Uterus (tissue), 4 donors: ENCODE data around the gene IGSF11. TPM values are rescaled to one million over a fixed set of nuclear protein-coding genes. Genes with fewer than 3 reads are reported as not detected.

Source experiments
- DNase-seq, 2 donors: peaks; one replicate each; pipeline ENCODE4 v3.0.0-alpha.2; 2019 to 2020
- H3K27ac ChIP-seq, 2 donors: fragments of 200-600 bp; sonication (generic); 1 replicate in 1 of 2; 2 replicates in 1 of 2; pipeline ENCODE4 v1.5.1; 2016 to 2018
- H3K27me3 ChIP-seq, 2 donors: fragments of 200-600 bp; sonication (generic); one replicate each; pipeline ENCODE4 v1.5.1; 2018 to 2019; ENCODE audit warnings: control low read depth in 1 of 2
- H3K36me3 ChIP-seq, 2 donors: fragments of 200-600 bp; sonication (generic); one replicate each; pipeline ENCODE4 v1.5.1; 2019; ENCODE audit warnings: control low read depth in 1 of 2
- H3K4me1 ChIP-seq, 2 donors: fragments of 200-600 bp; sonication (generic); one replicate each; pipeline ENCODE4 v1.5.1; 2018 to 2019; ENCODE audit warnings: control low read depth in 1 of 2
- H3K4me3 ChIP-seq, 2 donors: fragments of 200-600 bp; sonication (generic); 1 replicate in 1 of 2; 2 replicates in 1 of 2; pipeline ENCODE4 v1.5.1; 2018 to 2019; ENCODE audit warnings: mild to moderate bottlenecking in 1 of 2
- H3K9me3 ChIP-seq, 2 donors: fragments of 200-600 bp; sonication (generic); one replicate each; pipeline ENCODE4 v1.5.1; 2019; ENCODE audit warnings: control low read depth in 1 of 2
- POLR2A ChIP-seq, 2 donors: fragments of 450-650 bp; IDR thresholded peaks; one replicate each; pipeline ENCODE4 v1.6.1; 2016; ENCODE audit warnings: antibody characterized with exemption in 2 of 2, mild to moderate bottlenecking in 1 of 2, moderate library complexity in 1 of 2
- intact Hi-C: fragments of 100-400 bp; cut with DNase I; formaldehyde crosslinking; loops from one replicate; pipeline ENCODE4 v1.15.1; 2023; ENCODE audit warnings: low total_unique reads
- total RNA-seq, 4 donors: library from RNA; depleted of rRNA in 3 of 4; stranded (reverse); fragments of >200 nt in 3 of 4; gene quantifications; one replicate each; pipeline versions ENCODE4 v1.1.0 to v1.2.4, GENCODE V29; 2014 to 2023
- TF ChIP-seq, protein P1 (sequence below), 4 experiments: fragments of 200-600 bp in 2 of 4; fragments of 450-650 bp in 2 of 4; sonication (generic) in 2 of 4; IDR thresholded peaks; one replicate each; pipeline ENCODE4 v1.5.1; 2016 to 2019; ENCODE audit warnings: antibody characterized with exemption in 4 of 4, mild to moderate bottlenecking in 2 of 4, moderate library complexity in 1 of 4
- donor health status: DM: yes; HTN: yes; CAD: no.

The IGSF11 gene
- total RNA-seq, 4 donors from 2014 or later = 1.2 to 4.4 TPM; not detected in 2

DNA sequence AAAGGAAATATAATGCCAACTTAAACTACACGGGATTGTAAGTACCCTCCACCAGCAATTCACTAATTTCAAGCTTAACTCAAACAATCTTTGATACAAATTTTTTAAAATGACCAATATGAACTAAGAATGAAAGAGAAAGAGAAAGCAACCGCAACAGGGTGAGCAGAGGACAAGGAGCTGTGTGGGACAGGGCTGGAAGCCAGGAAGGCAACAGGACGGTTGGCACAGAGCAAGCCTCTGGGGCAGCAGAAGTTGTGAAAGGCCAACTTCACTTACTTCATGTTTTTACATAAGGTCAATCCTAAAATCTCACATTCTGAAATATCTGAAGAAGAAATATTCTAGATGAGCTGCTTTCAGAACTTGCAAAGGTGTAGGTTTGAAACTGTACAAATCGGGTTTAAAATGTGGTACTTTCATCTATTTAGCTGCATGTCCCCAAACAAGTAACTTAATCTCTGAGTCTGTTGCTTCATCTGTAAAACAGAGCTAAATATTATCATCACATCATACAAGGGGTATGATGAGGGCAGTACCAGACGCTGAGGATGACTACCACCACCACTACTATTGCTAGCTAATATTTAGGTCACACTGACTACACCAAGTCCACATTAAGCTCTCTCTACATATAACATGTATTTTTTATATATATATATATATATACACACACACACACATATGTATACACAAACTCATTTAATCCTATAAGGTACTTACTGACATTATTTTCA is 101.7 kb downstream of the IGSF11 start:
- intact Hi-C loops = no loop called here
- Histone ChIP-seq H3K4me1 (no peaks in the 10 kb centered on the region), H3K36me3 (no peaks in the 10 kb centered on the region), H3K4me3 (no peak overlapping the region), H3K27me3 (no peaks in the 10 kb centered on the region), H3K9me3 (no peaks in the 10 kb centered on the region), H3K27ac (no peak overlapping the region)
- TF ChIP-seq POLR2A (IDR thresholded peaks at IDR 0.05) = no peak
- TF ChIP-seq, protein P1, sequence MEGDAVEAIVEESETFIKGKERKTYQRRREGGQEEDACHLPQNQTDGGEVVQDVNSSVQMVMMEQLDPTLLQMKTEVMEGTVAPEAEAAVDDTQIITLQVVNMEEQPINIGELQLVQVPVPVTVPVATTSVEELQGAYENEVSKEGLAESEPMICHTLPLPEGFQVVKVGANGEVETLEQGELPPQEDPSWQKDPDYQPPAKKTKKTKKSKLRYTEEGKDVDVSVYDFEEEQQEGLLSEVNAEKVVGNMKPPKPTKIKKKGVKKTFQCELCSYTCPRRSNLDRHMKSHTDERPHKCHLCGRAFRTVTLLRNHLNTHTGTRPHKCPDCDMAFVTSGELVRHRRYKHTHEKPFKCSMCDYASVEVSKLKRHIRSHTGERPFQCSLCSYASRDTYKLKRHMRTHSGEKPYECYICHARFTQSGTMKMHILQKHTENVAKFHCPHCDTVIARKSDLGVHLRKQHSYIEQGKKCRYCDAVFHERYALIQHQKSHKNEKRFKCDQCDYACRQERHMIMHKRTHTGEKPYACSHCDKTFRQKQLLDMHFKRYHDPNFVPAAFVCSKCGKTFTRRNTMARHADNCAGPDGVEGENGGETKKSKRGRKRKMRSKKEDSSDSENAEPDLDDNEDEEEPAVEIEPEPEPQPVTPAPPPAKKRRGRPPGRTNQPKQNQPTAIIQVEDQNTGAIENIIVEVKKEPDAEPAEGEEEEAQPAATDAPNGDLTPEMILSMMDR (IDR thresholded peaks at IDR 0.05) = no peak
- no peak for DNase-seq

DNA sequence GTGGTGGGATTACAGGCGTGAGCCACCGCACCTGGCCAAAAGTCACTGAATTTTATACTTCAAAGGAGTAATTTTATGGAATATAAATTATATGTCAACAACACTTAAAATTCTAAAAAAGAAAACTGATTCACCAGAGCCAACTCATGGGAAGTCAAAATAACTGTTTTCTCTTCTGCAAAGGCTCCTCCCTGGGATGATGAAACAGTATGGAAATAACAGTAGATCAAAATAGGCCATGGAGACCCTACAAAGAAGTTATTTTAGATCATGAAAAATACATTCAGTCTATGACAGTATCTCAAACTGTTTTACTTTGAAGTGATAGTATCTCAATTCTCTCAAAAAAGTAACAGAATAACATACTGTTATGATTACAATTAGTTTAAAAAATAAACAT is 102.7 kb downstream of the IGSF11 start:
- no peaks in the 10 kb centered on the region for H3K27me3 ChIP-seq
- H3K4me3 ChIP-seq = no peak overlapping the region
- intact Hi-C loops = no loop called here
- TF ChIP-seq POLR2A (IDR thresholded peaks at IDR 0.05) = no peak
- TF ChIP-seq, protein P1 (IDR thresholded peaks at IDR 0.05) = no peak
- H3K27ac ChIP-seq = no peak overlapping the region
- H3K9me3 ChIP-seq = no peaks in the 10 kb centered on the region
- no peaks in the 10 kb centered on the region for H3K36me3 ChIP-seq
- no peaks in the 10 kb centered on the region for H3K4me1 ChIP-seq
- DNase-seq = no peak

DNA sequence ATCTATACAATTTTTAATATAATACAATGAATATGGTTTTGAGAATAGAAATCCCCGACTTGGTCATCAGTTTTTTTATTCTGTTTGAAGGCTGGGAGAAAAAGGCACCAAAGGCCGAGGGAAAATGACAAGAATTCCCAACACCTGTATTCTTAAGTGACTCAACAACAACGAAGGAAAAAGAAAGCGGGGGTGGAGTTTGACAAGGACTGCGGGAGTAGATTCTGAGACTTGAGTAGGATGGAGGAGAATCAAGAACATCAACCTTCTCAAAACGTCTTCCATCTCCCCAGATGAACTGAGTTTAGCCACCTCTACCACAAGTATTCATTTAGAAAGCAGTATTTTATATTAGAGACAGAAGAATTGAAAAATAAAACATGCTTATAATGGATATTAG is 107.2 kb downstream of the IGSF11 start:
- intact Hi-C loops = loop anchor here (10.0 kb wide), 1 partner anchor 1027 kb away; no protein-coding TSS in a partner anchor
- TF ChIP-seq, protein P1 (IDR thresholded peaks at IDR 0.05) = no peak
- no peak for TF ChIP-seq POLR2A (IDR thresholded peaks at IDR 0.05)
- Histone ChIP-seq H3K4me3 (no peak overlapping the region), H3K27ac (no peak overlapping the region), H3K9me3 (no peaks in the 10 kb centered on the region), H3K4me1 (no peaks in the 10 kb centered on the region), H3K36me3 (no peaks in the 10 kb centered on the region), H3K27me3 (no peaks in the 10 kb centered on the region)
- no peak for DNase-seq

GRCh38 chr3:118912188-118912587 is 122.5 kb downstream of the IGSF11 start:
- no peak for TF ChIP-seq POLR2A (IDR thresholded peaks at IDR 0.05)
- TF ChIP-seq, protein P1 (IDR thresholded peaks at IDR 0.05) = no peak
- Histone ChIP-seq H3K36me3 (no peaks in the 10 kb centered on the region), H3K9me3 (no peaks in the 10 kb centered on the region), H3K4me1 (no peaks in the 10 kb centered on the region), H3K27ac (no peak overlapping the region), H3K27me3 (no peaks in the 10 kb centered on the region), H3K4me3 (no peak overlapping the region)
- intact Hi-C loops = no loop called here
- no peak for DNase-seq

GRCh38 chr3:118910332-118910731 is 124.3 kb downstream of the IGSF11 start:
- intact Hi-C loops = no loop called here
- Histone ChIP-seq H3K9me3 (no peaks in the 10 kb centered on the region), H3K36me3 (no peaks in the 10 kb centered on the region), H3K4me3 (no peak overlapping the region), H3K4me1 (no peaks in the 10 kb centered on the region), H3K27ac (no peak overlapping the region), H3K27me3 (no peaks in the 10 kb centered on the region)
- no peak for DNase-seq
- TF ChIP-seq, protein P1 (IDR thresholded peaks at IDR 0.05) = no peak
- no peak for TF ChIP-seq POLR2A (IDR thresholded peaks at IDR 0.05)
